Left lobe of liver (tissue), 2 donors: ENCODE results near the gene TCEA3. TPM values are rescaled to one million over a fixed set of nuclear protein-coding genes. Genes with fewer than 3 reads are reported as not detected.

Source experiments
- ATAC-seq: fragments of 200-7000 bp; cut with Tn5 transposase; one replicate; pipeline ENCODE4 v1.9.1; 2020; ENCODE audit warnings: mild to moderate bottlenecking, moderate library complexity
- DNase-seq: peaks from one replicate; pipeline ENCODE4 v3.0.0-alpha.2; 2020; ENCODE audit warnings: low spot score
- total RNA-seq: library from RNA; stranded (reverse); gene quantifications from one replicate; pipeline ENCODE4 v1.2.1, GENCODE V29; 2021
- donor health status: DM: no; HTN: no; CAD: no; lungs with moderate emphysema.
- donor health status: DM: no; HTN: yes; CAD: no.

The TCEA3 gene
- total RNA-seq, 1 donor from 2014 or later = 70.9 TPM

DNA sequence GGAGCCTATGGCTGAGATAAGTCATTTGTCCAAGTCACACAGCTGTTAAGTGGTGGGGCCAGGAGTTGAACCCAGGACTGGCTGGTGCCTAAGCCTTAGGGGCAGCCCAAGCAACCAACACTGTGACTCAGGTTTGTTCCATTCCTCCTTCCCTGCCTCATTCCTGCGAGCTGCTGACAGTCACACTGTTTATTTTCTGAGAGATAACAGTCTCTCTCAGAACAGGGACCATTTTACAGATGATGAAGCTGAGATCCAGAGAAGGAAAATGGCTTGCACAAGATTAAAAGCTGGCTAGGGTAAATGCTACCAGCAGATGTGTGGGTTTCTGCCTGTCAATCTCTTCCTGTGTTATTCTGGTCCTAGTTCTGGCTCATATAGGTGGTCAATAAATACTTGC is 24.3 kb upstream of the TCEA3 start:
- DNase-seq = no peak
- ATAC-seq = no peak

GRCh38 chr1:23446661-23447310 is 22.2 kb upstream of the TCEA3 start:
- DNase-seq (no peak), ATAC-seq (no peak)

DNA sequence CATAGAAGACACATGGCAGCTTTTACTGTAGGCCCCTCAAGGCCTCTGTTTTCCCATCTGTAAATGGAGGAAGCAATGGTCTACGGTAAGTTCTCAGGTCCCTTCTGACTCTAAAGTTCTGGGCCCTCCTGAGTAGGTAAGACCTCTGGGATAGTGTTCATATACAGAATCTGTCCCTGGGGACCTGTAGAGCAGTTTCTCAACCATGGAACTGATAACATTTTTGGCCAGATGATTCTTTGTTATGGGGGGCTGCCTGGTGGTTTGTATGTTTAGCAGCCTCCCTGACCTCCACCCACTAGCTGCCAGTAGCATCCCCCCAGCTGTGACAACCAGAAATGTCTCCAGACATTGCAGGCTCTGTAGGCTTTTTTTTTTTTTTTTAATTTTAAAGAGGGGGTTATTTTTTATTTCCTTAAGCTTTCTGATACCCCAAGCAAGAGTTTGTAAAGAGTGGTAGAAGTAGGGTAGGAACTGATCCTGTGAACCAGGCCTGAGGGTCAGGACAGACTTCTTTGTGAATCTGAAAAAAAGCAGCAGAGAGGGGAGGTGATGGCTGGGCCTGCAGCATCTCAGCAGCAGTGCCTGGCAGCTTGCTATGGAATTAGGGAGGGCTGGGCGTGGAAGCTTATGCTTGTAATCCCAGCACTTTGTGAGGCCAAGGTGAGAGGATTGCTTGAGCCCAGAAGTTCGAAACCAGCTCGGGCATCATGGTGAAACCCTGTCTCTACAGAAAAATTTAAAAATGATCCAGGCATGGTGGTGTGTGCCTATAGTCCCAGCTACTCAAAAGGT is 20.2 kb upstream of the TCEA3 start:
- ATAC-seq = peak; percentile 24
- no peak for DNase-seq

GRCh38 chr1:23444104-23444533 is 19.6 kb upstream of the TCEA3 start:
- DNase-seq (peak; percentile 93), ATAC-seq (peak; percentile 85)

GRCh38 chr1:23442751-23443150 is 18.2 kb upstream of the TCEA3 start:
- ATAC-seq (no peak), DNase-seq (no peak)

DNA sequence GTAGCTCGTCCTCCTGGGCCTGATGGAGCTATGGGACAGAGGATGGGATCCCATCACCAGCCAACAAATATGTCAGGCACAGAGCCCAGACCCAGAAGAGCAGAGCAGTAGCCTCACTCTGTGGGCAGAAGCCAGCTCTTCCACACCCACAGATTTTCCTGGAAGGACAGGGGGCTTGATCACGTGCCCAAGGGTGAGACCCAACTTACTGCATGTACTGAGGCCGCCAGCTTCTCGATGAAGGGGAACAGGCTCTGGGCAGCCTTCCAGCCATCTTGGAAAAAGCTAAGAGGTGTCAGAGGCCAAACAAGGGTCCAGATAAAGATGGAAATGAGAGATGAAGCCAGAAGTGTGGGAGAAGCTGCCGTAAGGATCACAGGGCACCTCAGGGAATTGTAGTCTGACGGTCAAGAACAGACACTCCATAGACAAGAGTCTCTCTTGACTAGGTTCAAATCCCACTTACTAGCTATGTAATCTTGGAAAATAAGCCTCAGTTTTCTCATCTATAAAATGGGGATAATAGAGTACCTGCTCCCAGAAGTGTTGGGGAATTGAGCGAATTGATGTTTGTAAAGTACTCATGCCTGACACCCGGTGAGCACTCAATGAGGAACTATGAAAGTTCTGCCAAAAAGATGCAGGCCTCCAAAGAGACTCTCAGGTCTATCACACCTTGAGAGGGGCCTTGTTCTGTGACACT is 17.0 kb upstream of the TCEA3 start:
- no peak for DNase-seq
- ATAC-seq = no peak

DNA sequence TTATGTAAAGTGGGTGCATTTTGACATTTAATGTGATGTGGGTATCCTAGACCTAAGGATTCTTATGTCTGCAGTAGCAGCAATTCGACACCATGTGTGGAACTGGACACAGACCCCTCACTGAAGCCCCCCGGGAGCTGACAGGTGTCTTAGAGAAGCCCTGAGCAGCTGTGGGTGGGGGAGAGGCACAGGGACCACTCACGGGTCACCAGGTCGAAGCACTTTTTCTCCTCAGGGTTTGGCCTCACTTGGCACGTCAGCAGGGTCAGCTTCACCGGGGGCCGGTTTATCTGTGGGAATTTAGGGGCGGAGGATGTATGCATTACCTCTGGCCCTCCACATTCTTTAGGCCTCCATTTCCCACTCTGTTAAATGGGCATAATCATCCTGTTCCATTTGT is 14.0 kb upstream of the TCEA3 start:
- ATAC-seq (no peak), DNase-seq (no peak)

DNA sequence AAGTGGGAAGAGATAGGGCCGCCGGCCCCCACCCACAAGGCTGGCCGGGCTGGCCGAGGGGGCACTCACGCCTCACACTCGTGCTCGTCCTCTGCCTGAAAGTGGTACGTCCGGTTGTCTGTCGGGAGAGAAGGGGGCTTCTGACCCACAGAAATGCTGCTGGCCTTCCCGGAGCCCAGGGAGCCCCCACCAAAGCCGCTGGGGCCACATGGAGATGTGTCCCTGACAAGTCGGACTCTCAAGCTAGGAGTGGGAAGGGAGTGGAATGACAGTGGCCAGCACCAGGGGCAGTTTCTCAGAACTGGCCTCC is 12.8 kb upstream of the TCEA3 start:
- DNase-seq = no peak
- ATAC-seq = no peak

DNA sequence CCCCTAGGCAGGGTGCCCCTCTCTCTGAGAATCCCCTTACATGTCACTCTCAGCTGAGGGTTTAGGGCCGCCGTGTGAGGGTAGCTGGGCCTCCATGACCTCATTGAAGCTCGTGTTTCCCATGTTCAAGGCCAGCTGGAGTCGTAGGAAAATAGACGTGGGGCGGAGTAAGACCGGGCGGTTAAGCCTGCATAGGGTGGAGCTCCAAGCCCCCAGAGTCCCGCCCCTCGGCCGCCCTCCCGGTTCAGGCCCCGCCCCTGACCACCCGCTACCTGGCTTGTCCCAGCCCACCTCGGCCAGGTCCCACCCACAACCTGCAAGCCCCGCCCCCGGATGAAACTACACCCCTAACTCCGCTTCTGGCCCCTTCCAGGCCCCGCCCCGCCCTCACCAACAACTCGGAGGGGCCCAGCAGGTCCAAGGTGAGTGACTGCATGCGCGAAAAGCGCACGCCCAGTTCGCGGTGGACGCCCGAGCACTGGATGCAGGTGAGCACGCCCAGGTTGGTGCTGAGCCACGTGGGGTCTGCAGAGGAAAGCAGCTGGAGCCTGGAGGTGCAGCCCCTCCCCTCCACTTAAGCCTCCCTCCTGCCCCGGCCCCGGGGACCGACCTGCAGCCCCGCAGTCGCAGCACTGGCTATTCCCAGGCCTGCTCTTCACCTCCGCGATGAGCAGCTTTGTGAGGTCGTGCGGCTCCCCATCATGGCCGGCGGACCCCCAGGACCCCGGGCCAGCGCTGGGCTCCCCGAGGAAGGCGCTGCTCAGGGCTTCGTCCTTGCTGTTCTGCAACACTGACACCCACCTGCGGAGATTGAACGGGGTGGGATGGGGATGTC is 12.2 kb upstream of the TCEA3 start:
- DNase-seq = no peak

GRCh38 chr1:23434260-23434775 is 9.8 kb upstream of the TCEA3 start:
- DNase-seq (no peak), ATAC-seq (no peak)

More for the DNA sequence above, 12.2 kb upstream of the TCEA3 start:
- no peak for ATAC-seq

GRCh38 chr1:23433122-23433521 is 8.6 kb upstream of the TCEA3 start:
- DNase-seq = no peak
- no peak for ATAC-seq

DNA sequence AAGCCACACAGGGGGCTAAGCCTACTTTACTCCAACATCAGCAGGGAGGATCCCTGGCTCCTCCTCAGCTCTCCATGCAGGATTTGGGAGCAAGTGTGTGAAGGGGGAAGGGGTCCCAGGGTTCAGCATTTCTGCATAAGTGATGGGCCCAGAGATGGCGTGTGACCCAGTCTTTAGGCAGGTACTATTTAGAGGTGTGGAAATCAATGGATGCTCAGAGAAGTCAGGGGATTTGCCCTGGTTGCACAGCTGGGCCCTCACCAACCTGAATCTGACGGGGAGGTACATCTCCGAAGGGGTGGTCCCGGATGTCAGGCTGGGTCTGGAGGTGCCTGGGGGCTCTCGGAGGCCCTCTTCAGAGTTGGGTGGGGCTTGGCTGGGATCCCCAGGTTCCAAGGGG is 6.9 kb upstream of the TCEA3 start:
- no peak for ATAC-seq
- no peak for DNase-seq

GRCh38 chr1:23430803-23431202 is 6.3 kb upstream of the TCEA3 start:
- DNase-seq (no peak), ATAC-seq (no peak)

DNA sequence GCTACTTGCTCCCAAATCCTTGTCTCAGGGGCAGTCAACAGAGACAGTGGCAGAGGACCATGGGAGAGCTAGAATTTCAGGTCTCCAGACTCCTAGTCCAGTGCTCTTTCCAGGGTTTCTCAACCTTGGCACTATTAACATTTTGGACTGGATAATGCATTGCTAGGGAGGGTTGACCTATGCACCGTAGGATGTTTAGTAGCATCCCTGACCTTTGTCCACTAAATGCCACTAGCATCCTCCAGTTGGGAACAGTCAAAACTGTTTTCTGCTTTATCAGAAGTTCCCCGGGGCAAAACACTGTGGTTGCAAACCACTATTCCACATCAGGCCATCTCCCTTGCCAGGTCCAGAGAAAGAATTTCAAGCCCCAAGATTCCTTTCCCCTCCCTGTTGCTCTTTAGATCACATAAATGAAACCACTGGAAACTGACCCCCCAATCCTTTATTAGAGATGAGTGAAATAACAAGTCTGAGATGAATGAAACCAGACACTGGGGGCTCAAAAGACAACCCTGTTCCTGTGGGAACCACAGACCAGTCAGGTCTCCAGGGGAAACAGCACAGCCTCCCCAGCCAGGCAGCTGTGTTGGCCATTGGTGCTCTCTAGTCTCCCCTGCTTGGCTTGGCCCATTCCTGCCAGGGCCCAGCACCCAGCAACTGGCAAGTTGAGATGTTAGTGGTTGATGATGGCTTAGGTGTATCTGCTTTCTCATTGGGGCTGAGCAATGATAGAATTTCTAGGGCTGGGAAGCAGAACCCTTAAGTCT is 3.8 kb upstream of the TCEA3 start:
- ATAC-seq = no peak
- DNase-seq = no peak

GRCh38 chr1:23427550-23427949 is 3.0 kb upstream of the TCEA3 start:
- ATAC-seq (no peak), DNase-seq (no peak)

GRCh38 chr1:23426828-23427227 is 2.3 kb upstream of the TCEA3 start:
- no peak for DNase-seq
- no peak for ATAC-seq

DNA sequence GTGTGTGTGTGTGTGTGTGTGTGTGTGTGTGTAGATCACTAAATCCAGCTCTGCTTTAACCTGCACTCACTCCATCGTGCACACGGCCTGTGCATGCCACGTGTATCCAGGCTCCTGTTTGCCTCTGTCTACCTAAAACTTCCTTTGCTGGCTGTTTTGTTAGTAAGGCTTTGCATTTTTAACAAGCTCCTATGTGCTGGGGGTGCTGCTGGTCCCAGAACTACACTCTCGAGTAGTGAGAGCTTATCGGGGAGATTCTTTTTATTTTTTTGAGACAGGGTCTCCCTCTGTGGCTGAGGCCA is 596 bp upstream of the TCEA3 start:
- ATAC-seq (no peak), DNase-seq (no peak)

DNA sequence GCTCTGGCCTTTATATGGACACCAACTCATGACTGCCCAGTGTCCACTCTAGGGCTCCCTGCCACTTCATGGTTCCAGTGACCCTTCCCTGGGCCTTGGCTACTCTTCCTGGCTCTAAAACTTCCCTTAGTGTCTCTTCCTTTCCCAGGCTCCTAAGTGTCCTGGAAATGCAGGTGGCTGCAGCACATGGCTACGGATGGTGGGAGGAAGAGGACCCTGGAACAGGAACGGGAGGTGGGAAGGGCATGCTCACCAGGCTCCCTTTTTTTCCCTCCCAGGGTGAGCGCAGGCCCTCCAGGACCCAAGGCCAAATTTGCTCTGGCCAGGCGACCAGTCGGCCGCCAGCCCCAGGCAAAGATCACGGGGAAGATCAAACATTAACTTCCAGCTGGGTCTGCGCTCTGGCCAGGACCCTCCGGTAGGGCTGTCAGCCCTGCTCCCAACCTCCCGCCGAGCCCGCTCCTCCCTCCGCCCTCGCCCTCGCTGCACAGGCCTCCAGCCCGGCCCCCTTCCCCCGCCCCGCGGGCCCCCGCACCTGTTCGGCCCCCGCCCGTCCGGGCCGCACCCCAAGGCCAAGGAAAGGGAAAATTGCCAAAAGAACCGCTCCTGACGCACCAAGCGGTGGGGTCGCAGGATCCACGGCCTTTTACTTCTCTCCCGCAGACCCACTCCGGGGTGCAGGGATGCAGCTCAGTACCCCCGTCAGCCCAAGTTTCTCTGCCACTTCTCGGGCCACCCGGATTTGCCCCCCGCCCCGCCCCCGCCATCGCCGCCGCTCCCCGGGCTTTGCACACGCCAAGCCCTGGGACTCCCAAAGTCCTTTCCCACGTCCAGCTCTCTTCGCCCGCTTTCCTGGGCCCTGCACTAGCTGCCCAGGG is 894 bp downstream of the TCEA3 start:
- ATAC-seq (peak; percentile 76), DNase-seq (peak; percentile 96)

GRCh38 chr1:23422941-23423340 is 1.6 kb downstream of the TCEA3 start:
- DNase-seq = no peak
- ATAC-seq = peak; percentile 1
